K562 (cell line): Measurements from ENCODE around the gene ITGB5.

Source experiments
- POLR2AphosphoS5 ChIP-seq: IDR thresholded peaks from 2 replicates; pipeline ENCODE4 v1.6.1; 2011; ENCODE audit warnings: mild to moderate bottlenecking, low read depth, low read length, moderate library complexity; ENCODE audit not compliant: control insufficient read depth, insufficient read depth
- RFX5 ChIP-seq: IDR thresholded peaks from 2 replicates; pipeline ENCODE4 v1.6.1; 2011; ENCODE audit warnings: low read depth, mild to moderate bottlenecking, improper control_type of control experiment, low read length
- TF ChIP-seq, protein P1 (sequence below): IDR thresholded peaks from 2 replicates; pipeline ENCODE4 v1.6.1; 2011; ENCODE audit not compliant: insufficient read length; ENCODE audit errors: extremely low read depth
- TF ChIP-seq, protein P2 (sequence below), 2 experiments: fragments of 450-650 bp; formaldehyde crosslinking in 1 of 2; IDR thresholded peaks; 2 replicates each; pipeline versions ENCODE4 v1.4.0 to v1.6.1; 2014 to 2020; ENCODE audit warnings: mild to moderate bottlenecking in 2 of 2, borderline replicate concordance in 1 of 2, low read depth in 1 of 2

DNA sequence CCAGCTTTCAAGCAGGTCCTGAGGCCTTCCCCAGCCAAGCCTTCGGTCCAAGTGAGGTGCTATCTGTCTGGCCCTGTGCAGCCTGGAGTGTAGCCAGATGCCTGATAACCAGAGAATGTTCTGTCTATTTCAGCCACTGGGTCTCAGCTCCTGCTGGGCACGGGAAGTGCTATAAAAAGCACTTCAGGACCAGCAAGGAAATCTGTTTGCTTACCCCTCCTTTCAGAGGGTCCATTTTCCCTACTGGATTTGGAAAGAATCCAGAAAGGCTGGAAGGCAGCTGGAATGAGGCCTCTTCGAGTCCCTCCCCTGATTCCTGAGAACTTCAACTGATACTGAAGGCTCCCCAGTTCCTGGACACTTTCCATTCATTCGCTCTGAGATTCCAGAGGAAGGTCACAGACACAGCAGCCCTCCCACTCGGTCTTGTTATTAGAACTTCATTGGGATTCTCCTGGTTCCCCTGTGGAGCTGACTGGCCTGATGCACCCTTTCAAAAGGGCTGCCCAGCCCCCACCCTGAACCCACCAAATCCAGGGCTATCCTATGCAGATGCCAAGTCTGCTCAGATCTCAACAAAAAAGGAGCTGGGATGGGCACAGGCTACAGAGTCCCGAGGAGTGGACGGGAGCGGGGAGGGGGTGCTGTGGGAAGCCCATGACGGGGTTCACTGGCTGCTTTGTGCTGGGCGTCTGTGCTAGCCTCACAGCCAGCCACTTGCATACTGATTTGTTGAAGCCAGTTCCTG, 86.5 kb downstream of the ITGB5 start:
- no peak for TF ChIP-seq POLR2AphosphoS5
- TF ChIP-seq, protein P1, sequence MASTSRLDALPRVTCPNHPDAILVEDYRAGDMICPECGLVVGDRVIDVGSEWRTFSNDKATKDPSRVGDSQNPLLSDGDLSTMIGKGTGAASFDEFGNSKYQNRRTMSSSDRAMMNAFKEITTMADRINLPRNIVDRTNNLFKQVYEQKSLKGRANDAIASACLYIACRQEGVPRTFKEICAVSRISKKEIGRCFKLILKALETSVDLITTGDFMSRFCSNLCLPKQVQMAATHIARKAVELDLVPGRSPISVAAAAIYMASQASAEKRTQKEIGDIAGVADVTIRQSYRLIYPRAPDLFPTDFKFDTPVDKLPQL, result no peak
- TF ChIP-seq, protein P2, sequence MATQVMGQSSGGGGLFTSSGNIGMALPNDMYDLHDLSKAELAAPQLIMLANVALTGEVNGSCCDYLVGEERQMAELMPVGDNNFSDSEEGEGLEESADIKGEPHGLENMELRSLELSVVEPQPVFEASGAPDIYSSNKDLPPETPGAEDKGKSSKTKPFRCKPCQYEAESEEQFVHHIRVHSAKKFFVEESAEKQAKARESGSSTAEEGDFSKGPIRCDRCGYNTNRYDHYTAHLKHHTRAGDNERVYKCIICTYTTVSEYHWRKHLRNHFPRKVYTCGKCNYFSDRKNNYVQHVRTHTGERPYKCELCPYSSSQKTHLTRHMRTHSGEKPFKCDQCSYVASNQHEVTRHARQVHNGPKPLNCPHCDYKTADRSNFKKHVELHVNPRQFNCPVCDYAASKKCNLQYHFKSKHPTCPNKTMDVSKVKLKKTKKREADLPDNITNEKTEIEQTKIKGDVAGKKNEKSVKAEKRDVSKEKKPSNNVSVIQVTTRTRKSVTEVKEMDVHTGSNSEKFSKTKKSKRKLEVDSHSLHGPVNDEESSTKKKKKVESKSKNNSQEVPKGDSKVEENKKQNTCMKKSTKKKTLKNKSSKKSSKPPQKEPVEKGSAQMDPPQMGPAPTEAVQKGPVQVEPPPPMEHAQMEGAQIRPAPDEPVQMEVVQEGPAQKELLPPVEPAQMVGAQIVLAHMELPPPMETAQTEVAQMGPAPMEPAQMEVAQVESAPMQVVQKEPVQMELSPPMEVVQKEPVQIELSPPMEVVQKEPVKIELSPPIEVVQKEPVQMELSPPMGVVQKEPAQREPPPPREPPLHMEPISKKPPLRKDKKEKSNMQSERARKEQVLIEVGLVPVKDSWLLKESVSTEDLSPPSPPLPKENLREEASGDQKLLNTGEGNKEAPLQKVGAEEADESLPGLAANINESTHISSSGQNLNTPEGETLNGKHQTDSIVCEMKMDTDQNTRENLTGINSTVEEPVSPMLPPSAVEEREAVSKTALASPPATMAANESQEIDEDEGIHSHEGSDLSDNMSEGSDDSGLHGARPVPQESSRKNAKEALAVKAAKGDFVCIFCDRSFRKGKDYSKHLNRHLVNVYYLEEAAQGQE (IDR thresholded peaks at IDR 0.05; ENCODE audit: borderline replicate concordance), result no peak
- TF ChIP-seq, protein P2 (CRISPR knock-in tag; IDR thresholded peaks at IDR 0.05; ENCODE audit: low read depth), result no peak
- TF ChIP-seq RFX5, result no peak
